Neural progenitor cell (in vitro differentiated cells): ENCODE results near the gene ZMAT5. TPM values are rescaled to one million over a fixed set of nuclear protein-coding genes. Genes with fewer than 3 reads are reported as not detected.
"Not testable (repeated sequence)": the region's sequence is repeated elsewhere in the genome, so short reads cannot be mapped to it uniquely, and the experiment has no call there.

Experiments
- DNase-seq: peaks from one replicate; pipeline ENCODE4 v3.0.0-alpha.2; 2016; ENCODE audit warnings: low spot score
- H2AFZ ChIP-seq: fragments of 200-600 bp; sonication (generic); replicated peaks from 2 replicates; pipeline ENCODE4 v1.6.1; 2016; ENCODE audit warnings: antibody characterized with exemption
- H3F3A ChIP-seq: fragments of 200-600 bp; sonication (generic); 2 replicates; pipeline ENCODE4 v1.6.1; 2016; ENCODE audit warnings: antibody characterized with exemption, low read depth
- H3K27ac ChIP-seq: fragments of 200-600 bp; sonication (generic); 2 replicates; pipeline ENCODE4 v1.5.1; 2016; ENCODE audit warnings: mild to moderate bottlenecking
- H3K27me3 ChIP-seq: fragments of 200-600 bp; sonication (generic); 2 replicates; pipeline ENCODE4 v1.6.1; 2016; ENCODE audit warnings: mild to moderate bottlenecking, moderate library complexity
- H3K36me3 ChIP-seq: fragments of 200-600 bp; sonication (generic); 2 replicates; pipeline ENCODE4 v1.5.1; 2016
- H3K4me1 ChIP-seq: fragments of 200-600 bp; sonication (generic); 2 replicates; pipeline ENCODE4 v1.6.1; 2016; ENCODE audit warnings: mixed run types
- H3K4me2 ChIP-seq: fragments of 200-600 bp; sonication (generic); 2 replicates; pipeline ENCODE4 v1.6.1; 2016
- H3K4me3 ChIP-seq: fragments of 200-600 bp; sonication (generic); 2 replicates; pipeline ENCODE4 v1.5.1; 2016
- H3K79me2 ChIP-seq: fragments of 200-600 bp; sonication (generic); 2 replicates; pipeline ENCODE4 v1.6.1; 2016; ENCODE audit warnings: low read depth
- H3K9ac ChIP-seq: fragments of 200-600 bp; sonication (generic); 2 replicates; pipeline ENCODE4 v1.6.1; 2016
- H3K9me3 ChIP-seq: fragments of 200-600 bp; sonication (generic); 2 replicates; pipeline ENCODE4 v1.5.1; 2016; ENCODE audit warnings: low read depth
- H4K20me1 ChIP-seq: fragments of 200-600 bp; sonication (generic); 2 replicates; pipeline ENCODE4 v1.6.1; 2016; ENCODE audit warnings: low read depth
- H3K27ac Mint-ChIP-seq: 3 replicates; pipeline ENCODE4 v1.8.0; 2021; ENCODE audit warnings: mixed read lengths
- H3K27me3 Mint-ChIP-seq: 2 replicates; pipeline ENCODE4 v1.8.0; 2022; ENCODE audit warnings: low read depth, mild to moderate bottlenecking, inconsistent platforms, moderate library complexity, mixed read lengths; ENCODE audit not compliant: insufficient read depth
- H3K36me3 Mint-ChIP-seq: 3 replicates; pipeline ENCODE4 v1.8.0; 2021; ENCODE audit warnings: mixed read lengths
- H3K4me1 Mint-ChIP-seq: 3 replicates; pipeline ENCODE4 v1.8.0; 2021; ENCODE audit warnings: mixed read lengths
- H3K4me3 Mint-ChIP-seq: 3 replicates; pipeline ENCODE4 v1.8.0; 2021; ENCODE audit warnings: mild to moderate bottlenecking, moderate library complexity, mixed read lengths
- H3K9me3 Mint-ChIP-seq: 3 replicates; pipeline ENCODE4 v1.8.0; 2020; ENCODE audit warnings: mixed read lengths
- CTCF ChIP-seq: fragments of 200-600 bp; sonication (generic); IDR thresholded peaks from 2 replicates; pipeline ENCODE4 v1.5.1; 2017; ENCODE audit warnings: antibody characterized with exemption, mild to moderate bottlenecking
- EZH2 ChIP-seq: fragments of 200-600 bp; sonication (generic); IDR thresholded peaks from 2 replicates; pipeline ENCODE4 v1.6.1; 2017; ENCODE audit warnings: antibody characterized with exemption, mild to moderate bottlenecking, moderate library complexity
- EZH2phosphoT487 ChIP-seq: fragments of 200-600 bp; sonication (generic); IDR thresholded peaks from 2 replicates; pipeline ENCODE4 v1.6.1; 2017; ENCODE audit warnings: antibody characterized with exemption
- total RNA-seq: library from RNA; depleted of rRNA; stranded (reverse); fragments of >200 nt; gene quantifications from 2 replicates; pipeline ENCODE4 v1.2.3, GENCODE V29; 2015; ENCODE audit warnings: low replicate concordance

ZMAT5 gene
- total RNA-seq, 1 donor from 2014 or later = 20.8 TPM

GRCh38 chr22:29756341-29756740 is 10.5 kb downstream of the ZMAT5 start:
- H3K9me3 ChIP-seq = no peaks in the 10 kb centered on the region
- no peak overlapping the region for H3K4me2 ChIP-seq
- H3K4me3 Mint-ChIP-seq = no peak overlapping the region

GRCh38 chr22:29755889-29756288 is 10.9 kb downstream of the ZMAT5 start:
- no peaks in the 10 kb centered on the region for H3K79me2 ChIP-seq
- Mint-ChIP-seq H3K4me3 (no peak overlapping the region), H3K9me3 (no peaks in the 10 kb centered on the region), H3K36me3 (no peaks in the 10 kb centered on the region), H3K27ac (no peak overlapping the region), H3K27me3 (peaks cover 11% of the 10 kb centered on the region), H3K4me1 (peaks cover 22% of the 10 kb centered on the region)
- no peak overlapping the region for H3K4me3 ChIP-seq
- no peaks in the 10 kb centered on the region for H3K36me3 ChIP-seq
- no peak overlapping the region for H3K27ac ChIP-seq
- peaks cover 21% of the 10 kb centered on the region for H4K20me1 ChIP-seq
- H3K4me1 ChIP-seq = peaks cover 12% of the 10 kb centered on the region
- H3F3A ChIP-seq = peaks cover 10% of the 10 kb centered on the region
- TF ChIP-seq EZH2 (no peak), CTCF (no peak), EZH2phosphoT487 (no peak)
- no peaks in the 10 kb centered on the region for H3K27me3 ChIP-seq
- H3K9me3 ChIP-seq = no peaks in the 10 kb centered on the region
- H3K4me2 ChIP-seq = no peak overlapping the region
- no peak overlapping the region for H2AFZ ChIP-seq
- H3K9ac ChIP-seq = no peak overlapping the region
- no peak for DNase-seq

More at GRCh38 chr22:29756341-29756740, 10.5 kb downstream of the ZMAT5 start:
- H3K27me3 ChIP-seq = no peaks in the 10 kb centered on the region
- H3K27ac ChIP-seq = no peak overlapping the region
- peaks cover 16% of the 10 kb centered on the region for H4K20me1 ChIP-seq
- H3F3A ChIP-seq = peaks cover 10% of the 10 kb centered on the region
- H3K9me3 Mint-ChIP-seq = no peaks in the 10 kb centered on the region
- H3K4me1 ChIP-seq = peaks cover 12% of the 10 kb centered on the region
- no peaks in the 10 kb centered on the region for H3K79me2 ChIP-seq
- peaks cover 22% of the 10 kb centered on the region for H3K4me1 Mint-ChIP-seq
- no peak overlapping the region for H3K4me3 ChIP-seq
- DNase-seq = no peak
- H3K9ac ChIP-seq = no peak overlapping the region
- no peak overlapping the region for H2AFZ ChIP-seq
- no peaks in the 10 kb centered on the region for H3K36me3 ChIP-seq
- no peak for TF ChIP-seq CTCF
- TF ChIP-seq EZH2phosphoT487 = no peak
- no peak for TF ChIP-seq EZH2
- no peak overlapping the region for H3K27ac Mint-ChIP-seq
- no peaks in the 10 kb centered on the region for H3K36me3 Mint-ChIP-seq
- peaks cover 11% of the 10 kb centered on the region for H3K27me3 Mint-ChIP-seq

- not testable (repeated sequence) for H3F3A ChIP-seq, H3K27ac ChIP-seq, H2AFZ ChIP-seq, H3K36me3 ChIP-seq, H3K9me3 Mint-ChIP-seq, H3K36me3 Mint-ChIP-seq, H3K4me3 ChIP-seq, H3K4me2 ChIP-seq, DNase-seq, H3K27me3 ChIP-seq, H3K9ac ChIP-seq, H3K9me3 ChIP-seq, H3K79me2 ChIP-seq, H3K27ac Mint-ChIP-seq, H3K4me3 Mint-ChIP-seq
- Histone ChIP-seq H3K4me1 (peaks cover 12% of the 10 kb centered on the region), H4K20me1 (peaks cover 23% of the 10 kb centered on the region)
- peaks cover 11% of the 10 kb centered on the region for H3K27me3 Mint-ChIP-seq
- peaks cover 22% of the 10 kb centered on the region for H3K4me1 Mint-ChIP-seq
Measured at GRCh38 chr22:29754658-29755395, 12.0 kb downstream of the ZMAT5 start.
